ENCODE results near the gene CFAP44. TPM values are rescaled to one million over a fixed set of nuclear protein-coding genes. Genes with fewer than 3 reads are reported as not detected.

Gene CFAP44
- total RNA-seq, 4 donors from 2014 or later = 11.0 to 16.4 (median 12.9) TPM

DNA sequence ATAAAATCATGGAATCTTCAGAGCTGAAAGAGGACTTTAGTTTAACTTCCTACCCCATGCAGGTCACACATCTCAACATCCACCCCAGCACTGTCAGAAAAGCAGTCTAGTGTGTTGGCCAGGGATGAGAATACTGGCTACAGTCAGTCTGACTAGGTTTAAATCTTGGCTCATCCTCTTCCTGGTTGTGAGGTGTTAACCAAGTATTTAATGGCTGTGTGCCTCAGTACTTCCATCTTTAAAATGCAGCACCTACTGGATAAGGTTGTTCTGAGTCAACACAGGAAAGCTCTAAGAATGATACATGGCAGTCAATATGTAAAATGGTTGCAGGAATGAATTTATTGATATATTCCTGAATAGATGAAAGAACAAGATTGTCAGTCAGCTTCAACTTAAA lies 3.1 kb downstream of the CFAP44 start:
- TF ChIP-seq, protein P1, sequence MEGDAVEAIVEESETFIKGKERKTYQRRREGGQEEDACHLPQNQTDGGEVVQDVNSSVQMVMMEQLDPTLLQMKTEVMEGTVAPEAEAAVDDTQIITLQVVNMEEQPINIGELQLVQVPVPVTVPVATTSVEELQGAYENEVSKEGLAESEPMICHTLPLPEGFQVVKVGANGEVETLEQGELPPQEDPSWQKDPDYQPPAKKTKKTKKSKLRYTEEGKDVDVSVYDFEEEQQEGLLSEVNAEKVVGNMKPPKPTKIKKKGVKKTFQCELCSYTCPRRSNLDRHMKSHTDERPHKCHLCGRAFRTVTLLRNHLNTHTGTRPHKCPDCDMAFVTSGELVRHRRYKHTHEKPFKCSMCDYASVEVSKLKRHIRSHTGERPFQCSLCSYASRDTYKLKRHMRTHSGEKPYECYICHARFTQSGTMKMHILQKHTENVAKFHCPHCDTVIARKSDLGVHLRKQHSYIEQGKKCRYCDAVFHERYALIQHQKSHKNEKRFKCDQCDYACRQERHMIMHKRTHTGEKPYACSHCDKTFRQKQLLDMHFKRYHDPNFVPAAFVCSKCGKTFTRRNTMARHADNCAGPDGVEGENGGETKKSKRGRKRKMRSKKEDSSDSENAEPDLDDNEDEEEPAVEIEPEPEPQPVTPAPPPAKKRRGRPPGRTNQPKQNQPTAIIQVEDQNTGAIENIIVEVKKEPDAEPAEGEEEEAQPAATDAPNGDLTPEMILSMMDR (IDR thresholded peaks at IDR 0.05) = no peak
- no peak for TF ChIP-seq POLR2A (IDR thresholded peaks at IDR 0.05)
- Histone ChIP-seq H3K4me3 (no peak overlapping the region), H3K27me3 (no peaks in the 10 kb centered on the region), H3K4me1 (no peaks in the 10 kb centered on the region), H3K36me3 (no peaks in the 10 kb centered on the region), H3K9me3 (no peaks in the 10 kb centered on the region), H3K27ac (no peak overlapping the region)
- intact Hi-C loops (cut with DNase I; ENCODE audit: low total_unique reads) = no loop called here
- DNase-seq = no peak

DNA sequence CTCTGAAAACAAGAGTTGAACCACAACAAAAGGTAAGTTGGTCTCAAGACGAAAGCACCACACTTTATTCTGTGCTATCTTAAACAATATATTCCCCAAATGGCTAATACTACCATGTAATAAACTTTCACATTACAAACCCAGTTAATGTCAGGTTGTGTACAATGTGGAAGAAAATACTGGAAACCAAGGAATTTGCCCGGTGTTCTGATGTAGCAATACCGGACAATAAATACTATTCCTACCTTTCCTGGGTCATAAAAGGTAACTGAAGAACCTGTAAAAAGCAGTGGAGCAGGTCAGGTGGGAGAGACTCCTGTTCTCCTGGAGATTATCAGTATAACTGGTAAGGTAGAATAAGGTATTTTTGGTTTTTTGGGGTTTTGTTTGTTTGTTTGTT lies 3.9 kb downstream of the CFAP44 start:
- no peak for TF ChIP-seq POLR2A (IDR thresholded peaks at IDR 0.05)
- TF ChIP-seq, protein P1 (IDR thresholded peaks at IDR 0.05) = no peak
- no peak for DNase-seq
- Histone ChIP-seq H3K4me3 (no peak overlapping the region), H3K27ac (no peak overlapping the region), H3K9me3 (no peaks in the 10 kb centered on the region), H3K36me3 (no peaks in the 10 kb centered on the region), H3K27me3 (no peaks in the 10 kb centered on the region), H3K4me1 (no peaks in the 10 kb centered on the region)
- intact Hi-C loops (cut with DNase I; ENCODE audit: low total_unique reads) = no loop called here

DNA sequence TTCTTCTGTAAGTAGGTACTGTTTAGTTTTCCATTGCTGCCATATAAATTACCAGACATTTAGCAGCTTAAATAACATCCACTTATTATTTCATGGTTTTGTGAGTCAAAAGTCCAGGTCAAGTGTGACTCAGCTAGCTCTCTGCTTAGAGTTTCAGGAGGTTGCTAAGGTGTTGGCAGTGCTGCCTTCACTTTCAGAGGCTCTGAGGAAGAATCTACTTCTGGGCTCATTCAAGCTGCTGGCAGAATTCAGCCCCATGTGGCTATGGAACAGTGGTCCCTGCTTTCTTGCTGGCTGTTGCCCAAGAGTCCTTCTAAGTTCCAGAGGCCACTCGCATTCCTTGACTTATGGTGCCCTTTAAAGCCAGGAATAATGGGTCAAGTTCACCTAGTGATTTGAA lies 4.5 kb downstream of the CFAP44 start:
- Histone ChIP-seq H3K36me3 (no peaks in the 10 kb centered on the region), H3K27ac (no peak overlapping the region), H3K4me3 (no peak overlapping the region), H3K27me3 (no peaks in the 10 kb centered on the region), H3K4me1 (no peaks in the 10 kb centered on the region), H3K9me3 (no peaks in the 10 kb centered on the region)
- no peak for TF ChIP-seq POLR2A (IDR thresholded peaks at IDR 0.05)
- TF ChIP-seq, protein P1 (IDR thresholded peaks at IDR 0.05) = no peak
- no peak for DNase-seq
- intact Hi-C loops (cut with DNase I; ENCODE audit: low total_unique reads) = no loop called here

DNA sequence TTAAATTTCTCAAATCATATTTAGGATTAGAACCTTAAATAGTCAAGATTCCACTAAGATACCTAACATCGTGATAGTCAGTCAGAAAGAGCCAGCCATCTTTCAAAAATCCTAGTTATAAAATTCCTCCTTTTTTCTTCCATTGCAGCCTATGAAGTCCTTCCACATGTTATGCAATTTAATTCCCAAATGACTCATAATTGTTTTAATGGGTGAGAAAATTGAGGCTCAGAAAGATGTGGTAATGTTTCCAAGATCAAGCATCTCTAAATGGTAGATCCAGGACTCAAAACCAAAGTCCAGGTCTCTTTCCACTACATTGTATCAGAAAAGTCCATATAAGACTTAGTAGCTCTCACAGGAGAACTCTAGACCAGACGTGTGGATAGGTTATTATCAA lies 9.5 kb downstream of the CFAP44 start:
- Histone ChIP-seq H3K9me3 (no peaks in the 10 kb centered on the region), H3K27ac (no peak overlapping the region), H3K4me3 (no peak overlapping the region), H3K36me3 (no peaks in the 10 kb centered on the region), H3K27me3 (no peaks in the 10 kb centered on the region), H3K4me1 (no peaks in the 10 kb centered on the region)
- no peak for DNase-seq
- intact Hi-C loops (cut with DNase I; ENCODE audit: low total_unique reads) = no loop called here
- TF ChIP-seq, protein P1 (IDR thresholded peaks at IDR 0.05) = no peak
- no peak for TF ChIP-seq POLR2A (IDR thresholded peaks at IDR 0.05)

DNA sequence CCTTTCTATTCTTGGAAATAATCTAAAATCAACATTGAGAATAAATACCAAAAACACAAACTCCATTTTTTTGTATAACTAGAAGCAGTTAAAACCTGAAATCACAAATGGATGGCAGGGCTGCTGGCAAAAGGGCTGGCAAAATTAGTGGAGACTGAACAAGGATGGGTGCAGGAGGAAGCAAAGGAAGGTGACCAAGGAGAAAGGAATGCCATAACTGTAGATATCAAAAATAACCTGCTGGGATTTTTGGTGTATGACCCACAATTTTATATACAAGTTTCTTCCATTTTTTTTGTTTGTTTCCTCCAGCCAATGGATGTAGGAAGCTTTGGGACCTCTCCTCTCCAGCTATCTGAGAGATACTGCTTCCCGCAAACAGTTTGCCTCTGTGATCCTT lies 12.7 kb downstream of the CFAP44 start:
- no peaks in the 10 kb centered on the region for H3K9me3 ChIP-seq
- no peak for DNase-seq
- no peaks in the 10 kb centered on the region for H3K36me3 ChIP-seq
- no peaks in the 10 kb centered on the region for H3K4me1 ChIP-seq
- intact Hi-C loops (cut with DNase I; ENCODE audit: low total_unique reads) = no loop called here
- H3K27ac ChIP-seq = no peak overlapping the region
- no peak for TF ChIP-seq POLR2A (IDR thresholded peaks at IDR 0.05)
- TF ChIP-seq, protein P1 (IDR thresholded peaks at IDR 0.05) = no peak
- H3K27me3 ChIP-seq = no peaks in the 10 kb centered on the region
- no peak overlapping the region for H3K4me3 ChIP-seq
